ENCODE measurements around the gene B4GALNT1. TPM values are rescaled to one million over a fixed set of nuclear protein-coding genes. Genes with fewer than 3 reads are reported as not detected.

Gene B4GALNT1
- total and polyA plus RNA-seq, 9 of the 15 experiments (the other 6 are each of a cell fraction or from before 2014, with no cell fraction given): 1.0 to 32.2 (median 9.8) TPM

DNA sequence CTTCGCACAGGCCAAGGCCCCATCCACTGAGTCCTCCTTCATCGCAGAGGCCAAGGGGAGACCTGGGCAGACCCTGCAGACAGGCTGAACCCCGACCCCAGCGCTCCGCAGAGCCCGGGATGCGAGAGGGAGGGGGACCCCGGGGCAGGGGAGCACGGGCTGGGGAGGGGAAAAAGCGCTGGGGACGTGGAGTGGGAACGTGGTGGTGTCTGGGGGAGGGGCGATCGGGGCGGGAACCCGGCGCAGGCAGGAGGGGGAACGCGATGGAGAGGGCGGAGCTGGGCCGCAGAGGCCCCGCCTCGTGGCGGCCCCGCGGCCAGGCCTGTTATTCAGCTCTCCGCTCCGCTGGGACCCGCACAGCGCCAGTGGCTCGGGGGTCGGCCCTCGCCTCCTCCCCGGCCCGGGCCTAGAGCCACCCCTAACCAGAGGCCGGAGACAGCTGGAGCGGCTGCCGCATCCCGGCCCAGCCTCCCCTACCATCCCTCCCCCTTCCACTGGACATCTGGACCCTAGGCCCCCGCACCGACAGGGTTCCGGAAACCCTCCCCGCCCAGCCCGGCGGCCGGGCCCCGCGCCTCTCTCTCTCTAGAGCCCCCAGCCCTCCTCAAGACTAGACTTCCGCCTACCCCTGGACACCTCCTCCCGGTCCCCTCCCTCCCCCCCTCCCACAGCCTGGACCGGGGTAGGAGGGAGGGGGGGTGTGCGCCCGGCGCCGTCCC, 21.7 kb downstream of the B4GALNT1 start, which contains the start of gene ARHGEF25 (continued):
- TF ChIP-seq, protein P1, sequence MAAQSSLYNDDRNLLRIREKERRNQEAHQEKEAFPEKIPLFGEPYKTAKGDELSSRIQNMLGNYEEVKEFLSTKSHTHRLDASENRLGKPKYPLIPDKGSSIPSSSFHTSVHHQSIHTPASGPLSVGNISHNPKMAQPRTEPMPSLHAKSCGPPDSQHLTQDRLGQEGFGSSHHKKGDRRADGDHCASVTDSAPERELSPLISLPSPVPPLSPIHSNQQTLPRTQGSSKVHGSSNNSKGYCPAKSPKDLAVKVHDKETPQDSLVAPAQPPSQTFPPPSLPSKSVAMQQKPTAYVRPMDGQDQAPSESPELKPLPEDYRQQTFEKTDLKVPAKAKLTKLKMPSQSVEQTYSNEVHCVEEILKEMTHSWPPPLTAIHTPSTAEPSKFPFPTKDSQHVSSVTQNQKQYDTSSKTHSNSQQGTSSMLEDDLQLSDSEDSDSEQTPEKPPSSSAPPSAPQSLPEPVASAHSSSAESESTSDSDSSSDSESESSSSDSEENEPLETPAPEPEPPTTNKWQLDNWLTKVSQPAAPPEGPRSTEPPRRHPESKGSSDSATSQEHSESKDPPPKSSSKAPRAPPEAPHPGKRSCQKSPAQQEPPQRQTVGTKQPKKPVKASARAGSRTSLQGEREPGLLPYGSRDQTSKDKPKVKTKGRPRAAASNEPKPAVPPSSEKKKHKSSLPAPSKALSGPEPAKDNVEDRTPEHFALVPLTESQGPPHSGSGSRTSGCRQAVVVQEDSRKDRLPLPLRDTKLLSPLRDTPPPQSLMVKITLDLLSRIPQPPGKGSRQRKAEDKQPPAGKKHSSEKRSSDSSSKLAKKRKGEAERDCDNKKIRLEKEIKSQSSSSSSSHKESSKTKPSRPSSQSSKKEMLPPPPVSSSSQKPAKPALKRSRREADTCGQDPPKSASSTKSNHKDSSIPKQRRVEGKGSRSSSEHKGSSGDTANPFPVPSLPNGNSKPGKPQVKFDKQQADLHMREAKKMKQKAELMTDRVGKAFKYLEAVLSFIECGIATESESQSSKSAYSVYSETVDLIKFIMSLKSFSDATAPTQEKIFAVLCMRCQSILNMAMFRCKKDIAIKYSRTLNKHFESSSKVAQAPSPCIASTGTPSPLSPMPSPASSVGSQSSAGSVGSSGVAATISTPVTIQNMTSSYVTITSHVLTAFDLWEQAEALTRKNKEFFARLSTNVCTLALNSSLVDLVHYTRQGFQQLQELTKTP (IDR thresholded peaks at IDR 0.05; ENCODE audit: low read depth in 1 of 2, partially characterized antibody in 2 of 2): no peak
- TF ChIP-seq ZNF592 (IDR thresholded peaks at IDR 0.05) (0 out of 2 replicates have a peak, but pooled peaks have one; percentile 59), MAFG (tag; conservative IDR thresholded peaks at IDR 0.05) (no peak), ZNF282 (CRISPR knock-in tag; IDR thresholded peaks at IDR 0.05) (no peak), PCBP1 (IDR thresholded peaks at IDR 0.05; ENCODE audit: low read depth, low read length, poor library complexity, severe bottlenecking) (peak; percentile 50), FOXK1 (CRISPR knock-in tag; IDR thresholded peaks at IDR 0.05; ENCODE audit: borderline replicate concordance) (no peak), GTF2A2 (tag; IDR thresholded peaks at IDR 0.05) (no peak), ESRRA (IDR thresholded peaks at IDR 0.05; ENCODE audit: borderline replicate concordance, low read depth) (no peak), NELFE (IDR thresholded peaks at IDR 0.05; ENCODE audit: insufficient read depth, insufficient read length) (peak; percentile 26), BRF1 (IDR thresholded peaks at IDR 0.05; ENCODE audit: borderline replicate concordance, extremely low read depth, insufficient read length) (no peak), ZNF695 (CRISPR knock-in tag; IDR thresholded peaks at IDR 0.05) (no peak), KDM2B (CRISPR knock-in tag; IDR thresholded peaks at IDR 0.05) (no peak), ATF7 (IDR thresholded peaks at IDR 0.05) (0 out of 2 replicates have a peak, but pooled peaks have one; percentile 31), BDP1 (IDR thresholded peaks at IDR 0.05; ENCODE audit: insufficient read depth, insufficient read length) (no peak), RBM25 (IDR thresholded peaks at IDR 0.05; ENCODE audit: low read depth, low read length, severe bottlenecking) (no peak), MTA3 (IDR thresholded peaks at IDR 0.05; ENCODE audit: borderline replicate concordance) (no peak), BCOR (IDR thresholded peaks at IDR 0.05) (no peak), PRMT5 (CRISPR knock-in tag; IDR thresholded peaks at IDR 0.05) (no peak), PYGO2 (tag; IDR thresholded peaks at IDR 0.05) (no peak), CREM (IDR thresholded peaks at IDR 0.05; ENCODE audit: low read depth) (0 out of 2 replicates have a peak, but pooled peaks have one; percentile 25)
- TF ChIP-seq, protein P2, sequence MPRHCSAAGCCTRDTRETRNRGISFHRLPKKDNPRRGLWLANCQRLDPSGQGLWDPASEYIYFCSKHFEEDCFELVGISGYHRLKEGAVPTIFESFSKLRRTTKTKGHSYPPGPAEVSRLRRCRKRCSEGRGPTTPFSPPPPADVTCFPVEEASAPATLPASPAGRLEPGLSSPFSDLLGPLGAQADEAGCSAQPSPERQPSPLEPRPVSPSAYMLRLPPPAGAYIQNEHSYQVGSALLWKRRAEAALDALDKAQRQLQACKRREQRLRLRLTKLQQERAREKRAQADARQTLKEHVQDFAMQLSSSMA (CRISPR knock-in tag; IDR thresholded peaks at IDR 0.05): no peak
